ENCODE measurements around the gene SYNJ1.

- TF ChIP-seq SMARCC2 (IDR thresholded peaks at IDR 0.05; ENCODE audit: low read depth) (no peak), KLF10 (CRISPR knock-in tag; IDR thresholded peaks at IDR 0.05) (no peak), JUNB (CRISPR knock-in tag; conservative IDR thresholded peaks at IDR 0.05) (no peak), POLR2AphosphoS5 (IDR thresholded peaks at IDR 0.05; ENCODE audit: control insufficient read depth, insufficient read depth, low read depth, low read length) (no peak), HMGXB4 (CRISPR knock-in tag; IDR thresholded peaks at IDR 0.05) (no peak), HNRNPK (IDR thresholded peaks at IDR 0.05; ENCODE audit: low read depth, low read length, poor library complexity, severe bottlenecking) (no peak), ZNF609 (CRISPR knock-in tag; IDR thresholded peaks at IDR 0.05; ENCODE audit: borderline replicate concordance) (no peak), GABPA (tag; conservative IDR thresholded peaks at IDR 0.05; ENCODE audit: low read depth) (no peak), ELK1 (CRISPR knock-in tag; IDR thresholded peaks at IDR 0.05) (no peak), PBX2 (CRISPR knock-in tag; IDR thresholded peaks at IDR 0.05; ENCODE audit: low read depth) (no peak), PBX2 (tag; conservative IDR thresholded peaks at IDR 0.05; ENCODE audit: low read depth) (no peak), ZNF124 (CRISPR knock-in tag; IDR thresholded peaks at IDR 0.05) (no peak), ZNF274 (IDR thresholded peaks at IDR 0.05; ENCODE audit: borderline replicate concordance, low read depth, low read length) (no peak), FOXJ3 (CRISPR knock-in tag; IDR thresholded peaks at IDR 0.05) (no peak)
Measured at GRCh38 chr21:32749662-32750061, 21.8 kb upstream of the SYNJ1 start.

Measured in K562 (cell line).